Activated B cell treated with CpG ODN at 0.5 μM for 24 hours (primary cell): Measurements from ENCODE around the gene RUFY3. TPM values are rescaled to one million over a fixed set of nuclear protein-coding genes. Genes with fewer than 3 reads are reported as not detected.

Experiments used
- ATAC-seq: fragments of 200-7000 bp; cut with Tn5 transposase; one replicate; pipeline ENCODE4 v1.10.0; 2021; ENCODE audit warnings: low read depth, mild to moderate bottlenecking, moderate library complexity
- CTCF ChIA-PET: fragments of 350-600 bp; sonication (Branson Sonifier 250); formaldehyde crosslinking; loops from one replicate; lab custom pipeline; 2021; ENCODE audit warnings: antibody characterized with exemption; lab: Charles Lee
- POLR2A ChIA-PET: fragments of 350-600 bp; sonication (Branson Sonifier 250); formaldehyde crosslinking; loops from one replicate; lab custom pipeline; 2021; ENCODE audit warnings: antibody characterized with exemption; lab: Charles Lee
- DNase-seq: peaks from one replicate; pipeline ENCODE4 v3.0.0; 2022
- H3K27ac Mint-ChIP-seq: one replicate; pipeline ENCODE4 v1.8.0; 2020; ENCODE audit warnings: mixed read lengths
- H3K27me3 Mint-ChIP-seq: one replicate; pipeline ENCODE4 v1.8.0; 2021; ENCODE audit warnings: mixed read lengths
- H3K36me3 Mint-ChIP-seq: one replicate; pipeline ENCODE4 v1.8.0; 2021; ENCODE audit warnings: low read depth, mixed read lengths
- H3K4me1 Mint-ChIP-seq: one replicate; pipeline ENCODE4 v1.8.0; 2021; ENCODE audit warnings: mixed read lengths
- H3K4me3 Mint-ChIP-seq: one replicate; pipeline ENCODE4 v1.8.0; 2020; ENCODE audit warnings: mild to moderate bottlenecking, mixed read lengths
- H3K9me3 Mint-ChIP-seq: one replicate; pipeline ENCODE4 v1.8.0; 2020; ENCODE audit warnings: mixed read lengths
- intact Hi-C: fragments of 100-400 bp; cut with micrococcal nuclease; formaldehyde crosslinking; loops from one replicate; pipeline ENCODE4 v1.15.1; 2024
- total RNA-seq: library from RNA; stranded (reverse); gene quantifications from 2 replicates; pipeline ENCODE4 v1.2.3, GENCODE V29; 2022
- TF ChIP-seq, protein P1 (sequence below): fragments of 200-600 bp; IDR thresholded peaks from one replicate; pipeline ENCODE4 v1.8.0; 2022; ENCODE audit warnings: antibody characterized with exemption, mild to moderate bottlenecking

RUFY3 gene
- total RNA-seq, 1 donor from 2014 or later: 69.4 TPM

DNA sequence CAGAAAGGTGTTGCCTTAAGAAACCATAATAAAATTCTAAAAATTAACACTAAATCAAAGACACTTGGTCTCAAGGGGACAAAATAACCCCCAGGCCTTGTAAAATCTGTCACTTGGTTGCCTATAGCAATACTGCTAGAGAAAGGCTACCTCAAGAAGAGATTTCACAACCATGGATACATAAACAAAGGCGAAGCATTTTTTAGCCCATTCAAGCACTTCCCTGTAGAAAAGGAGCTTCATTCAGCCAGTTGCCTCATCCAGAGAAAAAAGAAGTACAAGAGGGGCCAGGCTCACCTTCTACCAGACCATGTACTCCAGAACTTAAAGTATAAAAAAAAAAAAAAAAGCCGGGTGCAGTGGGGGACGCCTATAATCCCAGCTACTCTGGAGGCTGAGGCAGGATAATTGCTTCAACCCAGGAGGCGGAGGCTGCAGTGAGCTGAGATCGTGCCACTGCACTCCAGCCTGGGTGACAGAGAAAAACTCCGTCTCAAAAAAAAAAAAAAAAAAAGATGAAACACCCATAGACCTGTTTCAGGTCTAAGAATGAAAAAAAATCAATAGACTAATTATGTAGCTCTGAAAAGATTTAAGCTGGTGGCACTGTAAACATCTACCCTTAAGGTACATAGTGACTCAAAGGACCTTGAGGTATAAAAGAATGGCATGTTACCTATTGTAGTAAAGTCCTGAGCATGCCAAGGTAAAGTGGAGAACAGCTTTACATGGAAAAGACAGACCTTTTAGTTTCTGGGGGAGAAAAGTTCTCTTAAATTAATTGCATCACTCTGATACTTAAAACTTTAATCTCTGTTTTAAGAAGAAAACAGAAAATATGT lies 18.0 kb downstream of the RUFY3 start:
- H3K4me3 Mint-ChIP-seq: no peak overlapping the region
- H3K27ac Mint-ChIP-seq: no peak overlapping the region
- CTCF ChIA-PET: no interaction called here
- ATAC-seq: no peak
- no peaks in the 10 kb centered on the region for H3K27me3 Mint-ChIP-seq
- POLR2A ChIA-PET: interaction anchor here (0.6 to 0.7 kb wide), 4 partner anchors 26 to 270 kb away, joined by 3 to 5 read pairs (median 4); no protein-coding TSS in a partner anchor
- no peak for DNase-seq
- TF ChIP-seq, protein P1, sequence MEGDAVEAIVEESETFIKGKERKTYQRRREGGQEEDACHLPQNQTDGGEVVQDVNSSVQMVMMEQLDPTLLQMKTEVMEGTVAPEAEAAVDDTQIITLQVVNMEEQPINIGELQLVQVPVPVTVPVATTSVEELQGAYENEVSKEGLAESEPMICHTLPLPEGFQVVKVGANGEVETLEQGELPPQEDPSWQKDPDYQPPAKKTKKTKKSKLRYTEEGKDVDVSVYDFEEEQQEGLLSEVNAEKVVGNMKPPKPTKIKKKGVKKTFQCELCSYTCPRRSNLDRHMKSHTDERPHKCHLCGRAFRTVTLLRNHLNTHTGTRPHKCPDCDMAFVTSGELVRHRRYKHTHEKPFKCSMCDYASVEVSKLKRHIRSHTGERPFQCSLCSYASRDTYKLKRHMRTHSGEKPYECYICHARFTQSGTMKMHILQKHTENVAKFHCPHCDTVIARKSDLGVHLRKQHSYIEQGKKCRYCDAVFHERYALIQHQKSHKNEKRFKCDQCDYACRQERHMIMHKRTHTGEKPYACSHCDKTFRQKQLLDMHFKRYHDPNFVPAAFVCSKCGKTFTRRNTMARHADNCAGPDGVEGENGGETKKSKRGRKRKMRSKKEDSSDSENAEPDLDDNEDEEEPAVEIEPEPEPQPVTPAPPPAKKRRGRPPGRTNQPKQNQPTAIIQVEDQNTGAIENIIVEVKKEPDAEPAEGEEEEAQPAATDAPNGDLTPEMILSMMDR: no peak
- H3K4me1 Mint-ChIP-seq: peaks cover 27% of the 10 kb centered on the region
- H3K36me3 Mint-ChIP-seq: no peaks in the 10 kb centered on the region
- no peaks in the 10 kb centered on the region for H3K9me3 Mint-ChIP-seq
- intact Hi-C loops: loop anchor here (1.0 to 5.0 kb wide), 3 partner anchors 12 to 188 kb away; no protein-coding TSS in a partner anchor

DNA sequence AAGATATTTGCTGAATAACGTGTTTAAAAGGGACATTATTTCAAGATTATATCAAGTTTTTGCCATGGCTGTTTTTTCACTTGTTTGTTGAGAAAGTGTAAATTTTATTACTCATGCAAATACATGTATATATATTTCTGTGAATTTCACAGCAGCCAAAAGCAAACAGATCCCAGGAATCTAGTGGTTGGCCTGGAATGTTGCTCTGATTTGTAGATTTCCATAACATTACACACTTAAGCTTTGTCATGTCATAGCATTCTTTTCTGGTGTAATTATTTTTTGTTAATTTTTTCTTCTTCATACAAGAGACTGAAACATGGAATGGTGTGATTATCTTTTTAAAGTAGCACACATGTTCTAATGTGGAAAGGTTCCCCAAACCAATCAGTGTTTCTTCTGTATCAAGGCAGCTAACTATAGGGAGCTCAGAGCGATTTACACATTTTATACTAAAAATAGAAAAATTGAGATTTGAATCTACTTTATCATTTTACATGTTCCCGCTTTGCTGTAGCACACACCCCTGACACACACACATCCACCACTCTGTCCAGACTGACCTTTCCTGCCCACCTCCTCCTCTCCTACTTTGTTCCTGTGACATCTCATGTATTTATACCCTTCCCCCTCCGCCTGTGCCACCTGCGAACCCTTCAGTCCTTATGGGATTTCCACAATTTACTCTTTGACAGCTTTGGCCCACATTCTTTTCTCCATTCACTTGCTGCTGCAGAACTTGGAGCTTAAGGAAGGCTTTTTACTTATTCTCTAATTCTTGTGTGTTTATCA lies 20.3 kb downstream of the RUFY3 start:
- TF ChIP-seq, protein P1: no peak
- Mint-ChIP-seq H3K27ac (no peak overlapping the region), H3K9me3 (no peaks in the 10 kb centered on the region), H3K4me3 (no peak overlapping the region), H3K27me3 (no peaks in the 10 kb centered on the region), H3K4me1 (peaks cover 7% of the 10 kb centered on the region), H3K36me3 (no peaks in the 10 kb centered on the region)
- ChIA-PET CTCF (no interaction called here), POLR2A (interaction anchor here (0.6 kb wide), 1 partner anchor 199 kb away, joined by 4 read pairs; no protein-coding TSS in a partner anchor)
- intact Hi-C loops: no loop called here
- DNase-seq (no peak), ATAC-seq (no peak)

DNA sequence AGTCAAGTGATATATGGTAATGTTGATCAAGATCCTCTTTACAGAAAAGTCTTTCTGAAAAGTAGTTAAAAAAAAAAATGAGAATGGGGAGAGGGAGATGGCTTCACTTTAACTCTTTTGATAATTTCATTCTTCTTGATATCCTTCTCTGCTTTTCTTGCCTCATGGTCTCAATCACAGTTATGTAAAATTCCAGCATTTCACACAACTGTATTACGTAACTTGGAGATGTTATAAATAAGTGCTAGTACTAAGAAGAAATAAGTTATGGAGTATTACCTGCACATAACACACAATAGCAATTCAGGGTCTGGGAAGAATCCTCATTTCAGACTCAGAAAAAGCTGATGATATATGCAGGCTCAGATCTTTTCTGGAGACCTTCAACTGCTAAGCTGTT lies 22.0 kb downstream of the RUFY3 start:
- Mint-ChIP-seq H3K4me3 (no peak overlapping the region), H3K9me3 (no peaks in the 10 kb centered on the region), H3K27me3 (no peaks in the 10 kb centered on the region), H3K4me1 (peaks cover 7% of the 10 kb centered on the region), H3K27ac (no peak overlapping the region), H3K36me3 (no peaks in the 10 kb centered on the region)
- CTCF ChIA-PET: interaction anchor here (3.1 kb wide), 1 partner anchor 9 kb away, joined by 11 read pairs; no protein-coding TSS in a partner anchor
- no peak for ATAC-seq
- intact Hi-C loops: no loop called here
- DNase-seq: no peak
- POLR2A ChIA-PET: interaction anchor here (0.7 kb wide), 1 partner anchor 28 kb away, joined by 5 read pairs; no protein-coding TSS in a partner anchor
- TF ChIP-seq, protein P1: no peak

DNA sequence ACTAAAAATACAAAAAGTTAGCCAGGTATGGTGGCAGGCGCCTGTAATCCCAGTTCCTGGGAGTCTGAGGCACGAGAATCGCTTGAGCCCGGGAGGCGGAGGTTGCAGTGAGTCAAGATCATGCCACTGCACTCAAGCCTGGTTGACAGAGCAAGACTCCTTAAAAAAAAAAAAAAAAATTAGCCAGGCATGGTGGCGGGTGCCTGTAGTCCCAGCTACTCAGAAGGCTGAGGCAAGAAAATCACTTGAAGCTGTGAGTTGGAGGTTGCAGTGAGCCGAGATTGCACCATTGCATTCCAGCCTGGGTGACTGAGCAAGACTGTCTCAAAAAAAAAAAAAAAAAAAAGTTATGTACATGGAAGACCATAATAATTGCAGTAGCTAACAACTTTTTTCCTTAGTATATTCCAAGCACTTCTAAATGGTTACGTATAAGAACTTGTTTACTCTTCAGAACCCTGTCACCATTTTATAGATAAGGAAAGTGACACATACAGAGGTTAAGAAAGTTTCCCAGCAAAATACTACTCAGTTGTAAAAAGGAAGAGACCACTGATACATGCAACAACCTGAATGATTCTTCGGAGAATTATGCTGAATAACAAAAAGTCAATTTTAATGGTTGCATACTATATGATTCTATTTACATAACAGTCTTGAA lies 24.5 kb downstream of the RUFY3 start:
- intact Hi-C loops: no loop called here
- no peaks in the 10 kb centered on the region for H3K27me3 Mint-ChIP-seq
- H3K4me3 Mint-ChIP-seq: no peak overlapping the region
- TF ChIP-seq, protein P1: no peak
- CTCF ChIA-PET: interaction anchor here (3.1 kb wide), 1 partner anchor 11 kb away, joined by 11 read pairs; no protein-coding TSS in a partner anchor
- no peak for ATAC-seq
- peaks cover 23% of the 10 kb centered on the region for H3K4me1 Mint-ChIP-seq
- DNase-seq: no peak
- no peak overlapping the region for H3K27ac Mint-ChIP-seq
- H3K9me3 Mint-ChIP-seq: no peaks in the 10 kb centered on the region
- POLR2A ChIA-PET: no interaction called here
- H3K36me3 Mint-ChIP-seq: no peaks in the 10 kb centered on the region
